VCaP (cell line): ENCODE data around the gene SOX5.

ENCODE experiments used
- H3K27ac ChIP-seq: fragments of 450-650 bp; 2 replicates; pipeline ENCODE4 v1.5.1; 2017
- CTCF ChIP-seq: fragments of 450-650 bp; conservative IDR thresholded peaks from 2 replicates; pipeline ENCODE4 v1.5.1; 2017; ENCODE audit warnings: mild to moderate bottlenecking, moderate library complexity

The SOX5 gene

GRCh38 chr12:23585156-23585781 lies 364.2 kb downstream of the SOX5 start:
- no peak overlapping the region for H3K27ac ChIP-seq
- TF ChIP-seq CTCF: no peak

- no peak overlapping the region for H3K27ac ChIP-seq
- no peak for TF ChIP-seq CTCF
These were observed 367.6 kb downstream of the SOX5 start for GRCh38 chr12:23581913-23582312.

GRCh38 chr12:23579257-23579656 lies 370.2 kb downstream of the SOX5 start:
- TF ChIP-seq CTCF: no peak
- H3K27ac ChIP-seq: no peak overlapping the region

DNA sequence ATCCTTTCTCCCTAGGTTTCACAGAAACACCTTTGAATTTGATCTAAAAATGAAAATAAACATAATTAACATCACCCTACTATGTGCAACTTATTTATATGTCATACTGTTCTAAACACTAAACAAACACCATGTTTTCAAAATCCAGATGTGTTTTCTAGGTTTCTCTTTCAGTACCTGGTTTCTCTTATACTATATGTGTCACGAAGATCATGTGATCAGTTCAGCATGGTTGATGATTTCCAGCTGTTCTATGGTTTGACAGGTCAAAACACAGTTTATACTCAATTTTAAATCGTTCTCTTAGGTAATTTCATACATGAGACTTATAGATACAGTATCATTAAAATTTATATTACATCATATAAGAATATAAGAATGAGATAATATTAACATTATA lies 373.1 kb downstream of the SOX5 start:
- no peak for TF ChIP-seq CTCF
- H3K27ac ChIP-seq: no peak overlapping the region

DNA sequence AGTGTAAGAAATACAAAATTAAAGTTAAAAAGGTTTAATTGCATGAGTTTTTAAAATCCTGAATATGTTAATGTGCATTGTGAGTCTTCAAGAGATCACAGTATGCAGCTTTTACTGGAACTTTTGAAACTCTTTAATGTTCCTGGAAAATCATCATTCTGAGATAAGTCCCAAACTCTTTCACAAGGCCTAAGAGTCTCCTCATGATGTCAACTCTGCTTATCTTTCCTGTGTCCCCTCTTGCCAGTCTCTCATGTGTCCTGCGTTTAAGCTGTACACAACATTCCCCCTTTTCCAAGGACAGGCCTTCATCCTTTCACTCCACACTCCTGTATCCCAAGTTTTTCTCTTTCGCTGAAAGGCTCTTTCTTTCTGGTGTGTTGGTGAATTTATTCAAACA lies 380.1 kb downstream of the SOX5 start:
- no peak for TF ChIP-seq CTCF
- H3K27ac ChIP-seq: no peak overlapping the region

DNA sequence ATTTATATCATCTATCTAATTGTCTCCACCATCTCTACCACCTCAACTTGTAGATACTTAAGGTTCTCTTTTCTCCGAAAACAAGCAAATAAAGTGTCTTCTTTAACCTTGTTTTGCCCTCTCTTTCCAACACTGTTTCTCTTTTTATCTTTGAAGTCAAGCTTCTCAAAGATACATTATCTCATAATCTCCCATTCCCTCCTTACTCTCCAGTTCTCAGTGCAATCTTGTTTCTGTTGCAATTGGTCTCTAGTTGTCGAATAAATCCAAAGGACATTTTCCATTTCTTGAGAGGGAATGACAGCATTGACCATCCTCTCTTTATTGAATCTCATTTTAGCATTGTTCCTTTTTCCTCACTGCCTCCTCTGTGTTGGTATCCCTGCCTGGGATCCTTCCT lies 383.3 kb downstream of the SOX5 start:
- no peak overlapping the region for H3K27ac ChIP-seq
- TF ChIP-seq CTCF: no peak

DNA sequence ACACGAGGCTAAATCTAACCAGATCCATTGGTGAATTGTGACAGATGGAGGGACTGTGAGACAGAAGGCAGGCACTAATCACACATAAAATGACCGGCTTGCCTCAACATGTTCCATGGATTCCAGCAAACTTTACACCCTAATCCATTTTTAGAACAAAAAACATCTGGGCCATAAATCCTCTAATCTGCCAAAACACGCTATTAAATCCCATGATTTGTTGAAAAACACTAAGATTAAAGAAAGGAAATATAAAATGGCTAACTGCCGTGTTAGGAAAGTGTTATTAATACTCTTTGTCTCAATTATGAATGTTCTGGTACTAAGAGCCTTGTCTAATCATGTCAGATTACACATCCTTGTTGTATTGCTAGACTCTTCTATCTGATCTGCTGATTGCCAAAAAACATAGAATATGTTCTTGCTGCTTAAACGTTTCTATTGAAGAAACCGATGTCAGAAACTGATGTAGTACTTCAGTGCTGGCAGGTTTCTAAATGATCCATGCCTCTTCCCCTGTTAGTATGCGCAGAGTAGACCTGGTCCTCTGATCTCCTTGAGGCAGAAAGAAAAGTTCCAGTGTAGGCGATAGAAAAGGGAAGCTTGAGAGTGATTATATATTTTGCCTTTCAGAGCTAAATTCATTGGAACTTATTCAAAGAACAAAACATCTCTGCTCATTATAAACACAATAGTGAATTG lies 384.9 kb downstream of the SOX5 start:
- no peak for TF ChIP-seq CTCF
- no peak overlapping the region for H3K27ac ChIP-seq
